A673 (cell line): Measurements from ENCODE around the gene LRRC3B. TPM values are rescaled to one million over a fixed set of nuclear protein-coding genes. Genes with fewer than 3 reads are reported as not detected.

ENCODE experiments used
- BruUV-seq: library from RNA; stranded (reverse); fragments of 400-500 nt; replicated peaks from 2 replicates; lab custom pipeline; 2021; lab: Mats Ljungman, UMichigan
- CTCF ChIA-PET: fragments of 300-600 bp; sonication (Branson Sonifier 250); formaldehyde crosslinking; loops from one replicate; lab custom pipeline; 2022; ENCODE audit warnings: antibody characterized with exemption; lab: Charles Lee
- POLR2A ChIA-PET: fragments of 300-600 bp; sonication (Branson Sonifier 250); formaldehyde crosslinking; loops from one replicate; lab custom pipeline; 2022; ENCODE audit warnings: antibody characterized with exemption; ENCODE audit not compliant: low non-redundant PET; lab: Charles Lee
- DNase-seq: peaks from one replicate; pipeline ENCODE4 v3.0.0-alpha.2; 2015; ENCODE audit warnings: low spot score
- H3K27ac ChIP-seq: fragments of 200-600 bp; sonication (generic); 2 replicates; pipeline ENCODE4 v1.5.1; 2016; ENCODE audit warnings: mixed run types, low read depth, mild to moderate bottlenecking, mixed read lengths, antibody characterized with exemption, low read length; ENCODE audit not compliant: poor library complexity, severe bottlenecking
- H3K27me3 ChIP-seq: fragments of 200-600 bp; sonication (generic); replicated peaks from 2 replicates; pipeline ENCODE4 v1.6.1; 2017; ENCODE audit warnings: mixed run types, low read depth, mild to moderate bottlenecking, mixed read lengths, antibody characterized with exemption, low read length; ENCODE audit not compliant: insufficient read depth, poor library complexity
- H3K36me3 ChIP-seq: fragments of 200-600 bp; sonication (generic); 2 replicates; pipeline ENCODE4 v1.6.1; 2016; ENCODE audit warnings: mixed run types, mild to moderate bottlenecking, mixed read lengths, antibody characterized with exemption, low read length; ENCODE audit not compliant: insufficient read depth, poor library complexity, severe bottlenecking
- H3K4me1 ChIP-seq: fragments of 200-600 bp; sonication (generic); 2 replicates; pipeline ENCODE4 v1.6.1; 2017; ENCODE audit warnings: mixed run types, mild to moderate bottlenecking, mixed read lengths, antibody characterized with exemption, low read length; ENCODE audit not compliant: insufficient read depth, poor library complexity, severe bottlenecking
- H3K4me3 ChIP-seq: fragments of 200-600 bp; sonication (generic); 2 replicates; pipeline ENCODE4 v1.5.1; 2016; ENCODE audit warnings: low read depth, mixed run types, mild to moderate bottlenecking, mixed read lengths, low read length; ENCODE audit not compliant: poor library complexity, severe bottlenecking
- H3K9me3 ChIP-seq: fragments of 200-600 bp; sonication (generic); 2 replicates; pipeline ENCODE4 v1.6.1; 2016; ENCODE audit warnings: mixed run types, low read depth, mild to moderate bottlenecking, mixed read lengths, antibody characterized with exemption, low read length; ENCODE audit not compliant: poor library complexity, severe bottlenecking
- CTCF ChIP-seq: fragments of 300-800, 200-600 bp; sonication (generic); conservative IDR thresholded peaks from 2 replicates; pipeline ENCODE4 v1.5.1; 2017; ENCODE audit warnings: low read depth, mild to moderate bottlenecking, antibody characterized with exemption, low read length, moderate library complexity, mixed read lengths
- EZH2 ChIP-seq: fragments of 200-600 bp; sonication (generic); IDR thresholded peaks from 2 replicates; pipeline ENCODE4 v1.6.1; 2017; ENCODE audit warnings: borderline replicate concordance, low read depth, mild to moderate bottlenecking, mixed read lengths, antibody characterized with exemption, low read length; ENCODE audit not compliant: poor library complexity, severe bottlenecking
- intact Hi-C: fragments of 100-400 bp; cut with micrococcal nuclease; formaldehyde crosslinking; loops from one replicate; pipeline ENCODE4 v1.10.0; 2022; ENCODE audit not compliant: unreplicated experiment
- total RNA-seq: library from RNA; stranded (reverse); gene quantifications from 2 replicates; pipeline ENCODE4 v1.2.3, GENCODE V29; 2021

The LRRC3B gene
- total RNA-seq, 1 experiment from 2014 or later: not detected

- Histone ChIP-seq H3K4me1 (no peaks in the 10 kb centered on the region), H3K27ac (no peak overlapping the region), H3K27me3 (no peaks in the 10 kb centered on the region), H3K36me3 (no peaks in the 10 kb centered on the region), H3K9me3 (no peaks in the 10 kb centered on the region), H3K4me3 (no peak overlapping the region)
- intact Hi-C loops: no loop called here
- BruUV-seq: no TSS peak
- DNase-seq: no peak
- CTCF ChIA-PET: no interaction called here
- TF ChIP-seq CTCF: no peak
- no peak for TF ChIP-seq EZH2
- POLR2A ChIA-PET: no interaction called here
Observed at GRCh38 chr3:26590919-26591484, 31.6 kb upstream of the LRRC3B start.

GRCh38 chr3:26591926-26592325, 30.6 kb upstream of the LRRC3B start:
- TF ChIP-seq EZH2 (no peak), CTCF (no peak)
- Histone ChIP-seq H3K36me3 (no peaks in the 10 kb centered on the region), H3K27me3 (no peaks in the 10 kb centered on the region), H3K27ac (no peak overlapping the region), H3K9me3 (no peaks in the 10 kb centered on the region), H3K4me3 (no peak overlapping the region), H3K4me1 (no peaks in the 10 kb centered on the region)
- POLR2A ChIA-PET: no interaction called here
- CTCF ChIA-PET: no interaction called here
- no peak for DNase-seq
- intact Hi-C loops: no loop called here
- BruUV-seq: no TSS peak

DNA sequence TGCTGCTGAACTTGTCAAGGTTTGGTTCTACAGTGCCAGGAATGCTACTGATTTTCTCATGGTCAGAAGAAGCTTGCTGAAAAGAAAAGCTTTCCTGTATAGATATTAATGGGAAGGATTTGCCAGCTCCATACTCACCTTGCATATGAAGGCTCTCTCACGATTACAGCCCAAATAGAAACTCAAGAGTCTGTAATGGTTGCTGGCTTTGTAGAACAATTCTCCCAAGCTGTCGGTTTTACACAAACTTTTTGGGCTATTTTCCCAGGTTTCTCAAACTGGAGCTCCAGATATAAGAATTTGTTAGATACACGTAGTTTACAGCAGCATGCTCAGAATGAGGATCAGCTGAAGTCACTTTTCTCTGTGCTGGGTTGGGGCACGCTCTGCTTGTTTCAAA, 30.1 kb upstream of the LRRC3B start:
- H3K27me3 ChIP-seq: no peaks in the 10 kb centered on the region
- CTCF ChIA-PET: no interaction called here
- no peaks in the 10 kb centered on the region for H3K36me3 ChIP-seq
- DNase-seq: no peak
- POLR2A ChIA-PET: no interaction called here
- no peaks in the 10 kb centered on the region for H3K9me3 ChIP-seq
- TF ChIP-seq EZH2 (no peak), CTCF (no peak)
- no peaks in the 10 kb centered on the region for H3K4me1 ChIP-seq
- BruUV-seq: no TSS peak
- no peak overlapping the region for H3K27ac ChIP-seq
- no peak overlapping the region for H3K4me3 ChIP-seq
- intact Hi-C loops: no loop called here
